Smooth muscle cell (in vitro differentiated cells): Measurements from ENCODE around the gene ANKRD62. TPM values are rescaled to one million over a fixed set of nuclear protein-coding genes. Genes with fewer than 3 reads are reported as not detected.

Experiments
- DNase-seq: peaks from one replicate; lab custom pipeline; 2025; ENCODE audit not compliant: unreplicated experiment; lab: John Stamatoyannopoulos, UW
- H2AFZ ChIP-seq: fragments of 200-600 bp; sonication (generic); 2 replicates; pipeline ENCODE4 v1.6.0; 2016; ENCODE audit warnings: antibody characterized with exemption, low read depth, mild to moderate bottlenecking
- H3F3A ChIP-seq: fragments of 200-600 bp; sonication (generic); 2 replicates; pipeline ENCODE4 v1.6.0; 2017; ENCODE audit warnings: antibody characterized with exemption, low read depth
- H3K27ac ChIP-seq: fragments of 200-600 bp; sonication (generic); 2 replicates; pipeline ENCODE4 v1.5.1; 2016; ENCODE audit warnings: low read depth, mild to moderate bottlenecking
- H3K27me3 ChIP-seq: fragments of 200-600 bp; sonication (generic); 2 replicates; pipeline ENCODE4 v1.6.1; 2016; ENCODE audit warnings: low read depth, mild to moderate bottlenecking
- H3K36me3 ChIP-seq: fragments of 200-600 bp; sonication (generic); 2 replicates; pipeline ENCODE4 v1.5.1; 2016; ENCODE audit warnings: low read depth
- H3K4me1 ChIP-seq: fragments of 200-600 bp; sonication (generic); 2 replicates; pipeline ENCODE4 v1.5.1; 2016; ENCODE audit warnings: low read depth
- H3K4me2 ChIP-seq: fragments of 200-600 bp; sonication (generic); 2 replicates; pipeline ENCODE4 v1.6.0; 2016; ENCODE audit warnings: mild to moderate bottlenecking
- H3K4me3 ChIP-seq: fragments of 200-600 bp; sonication (generic); 2 replicates; pipeline ENCODE4 v1.5.1; 2016; ENCODE audit warnings: mild to moderate bottlenecking
- H3K79me2 ChIP-seq: fragments of 200-600 bp; sonication (generic); 2 replicates; pipeline ENCODE4 v1.6.0; 2016; ENCODE audit warnings: low read depth, mild to moderate bottlenecking
- H3K9ac ChIP-seq: fragments of 200-600 bp; sonication (generic); 2 replicates; pipeline ENCODE4 v1.6.0; 2016; ENCODE audit warnings: low read depth
- H3K9me3 ChIP-seq: fragments of 200-600 bp; sonication (generic); replicated peaks from 2 replicates; pipeline ENCODE4 v1.5.1; 2016; ENCODE audit warnings: low read depth
- H4K20me1 ChIP-seq: fragments of 200-600 bp; sonication (generic); 2 replicates; pipeline ENCODE4 v1.6.0; 2016; ENCODE audit warnings: low read depth
- WGBS: methylation state at CpG from one replicate; pipeline ENCODE4 v1.1.7; 2016; ENCODE audit warnings: low lambda C conversion rate; 5-methylcytosine and 5-hydroxymethylcytosine counted together
- polyA plus RNA-seq: library from polyadenylated mRNA; unstranded; fragments of >200 nt; fragmentation: Nextera tagmentation; extraction: Ambion mirVana; gene quantifications from 2 replicates; pipeline ENCODE4 v1.2.1, GENCODE V29; 2016
- total RNA-seq: library from RNA; depleted of rRNA; stranded (reverse); fragments of >200 nt; gene quantifications from 2 replicates; pipeline ENCODE4 v1.2.3, GENCODE V29; 2014
- TF ChIP-seq, protein P1 (sequence below): fragments of 200-600 bp; sonication (generic); IDR thresholded peaks from 2 replicates; pipeline ENCODE4 v1.5.1; 2017; ENCODE audit warnings: borderline replicate concordance, mild to moderate bottlenecking, antibody characterized with exemption; ENCODE audit not compliant: insufficient read depth, poor library complexity, severe bottlenecking

Gene ANKRD62
- total and polyA plus RNA-seq, 2 experiments from 2014 or later, result not detected

DNA sequence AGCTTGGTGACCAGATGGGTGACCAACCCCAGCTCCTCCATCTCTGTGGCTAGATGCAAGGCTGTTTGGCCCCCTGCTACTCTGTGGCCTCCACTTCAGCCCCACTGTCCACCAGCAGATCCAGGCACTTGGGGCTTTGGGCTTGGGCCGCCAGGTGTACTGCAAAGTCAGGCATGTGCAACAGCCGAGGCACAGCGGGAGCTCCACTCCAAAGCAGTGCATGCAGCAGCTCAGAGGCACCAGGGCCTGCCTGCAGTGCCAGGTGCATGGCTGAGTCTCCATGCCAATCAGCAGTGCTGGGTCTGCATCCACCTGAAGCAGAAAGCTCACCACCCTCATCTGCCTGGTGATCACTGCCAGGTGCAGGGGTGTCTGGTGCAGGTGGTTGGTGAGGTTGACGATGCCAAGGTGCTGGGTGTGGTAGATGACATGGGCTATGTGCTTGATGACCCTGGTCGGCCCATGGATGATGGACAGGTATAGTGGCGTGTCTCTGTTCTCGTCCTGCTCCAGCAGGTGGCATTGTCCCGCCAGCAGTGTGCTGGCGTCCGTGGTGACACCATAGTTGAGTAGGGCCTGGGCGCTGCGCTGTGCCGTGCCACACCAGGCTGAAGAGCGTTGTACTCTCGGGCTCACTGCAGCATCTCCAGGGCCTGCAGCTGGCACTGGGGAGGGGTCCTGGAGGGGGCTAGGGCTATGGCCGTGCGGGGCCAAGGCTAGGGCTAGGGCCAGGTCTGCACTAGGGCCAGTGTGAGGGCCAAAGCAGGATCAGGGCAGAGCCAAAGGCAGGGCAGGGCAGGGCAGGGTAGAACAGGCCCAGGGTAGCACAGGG is 1.0 kb upstream of the ANKRD62 start:
- Histone ChIP-seq H3K27me3 (peaks cover 10% of the 10 kb centered on the region), H3F3A (no peaks in the 10 kb centered on the region), H3K9me3 (no peaks in the 10 kb centered on the region), H3K4me2 (no peak overlapping the region), H2AFZ (no peak overlapping the region), H3K36me3 (no peaks in the 10 kb centered on the region), H3K4me1 (no peaks in the 10 kb centered on the region), H3K79me2 (no peaks in the 10 kb centered on the region), H3K4me3 (no peak overlapping the region), H4K20me1 (no peaks in the 10 kb centered on the region), H3K9ac (no peak overlapping the region), H3K27ac (no peak overlapping the region)
- TF ChIP-seq, protein P1, sequence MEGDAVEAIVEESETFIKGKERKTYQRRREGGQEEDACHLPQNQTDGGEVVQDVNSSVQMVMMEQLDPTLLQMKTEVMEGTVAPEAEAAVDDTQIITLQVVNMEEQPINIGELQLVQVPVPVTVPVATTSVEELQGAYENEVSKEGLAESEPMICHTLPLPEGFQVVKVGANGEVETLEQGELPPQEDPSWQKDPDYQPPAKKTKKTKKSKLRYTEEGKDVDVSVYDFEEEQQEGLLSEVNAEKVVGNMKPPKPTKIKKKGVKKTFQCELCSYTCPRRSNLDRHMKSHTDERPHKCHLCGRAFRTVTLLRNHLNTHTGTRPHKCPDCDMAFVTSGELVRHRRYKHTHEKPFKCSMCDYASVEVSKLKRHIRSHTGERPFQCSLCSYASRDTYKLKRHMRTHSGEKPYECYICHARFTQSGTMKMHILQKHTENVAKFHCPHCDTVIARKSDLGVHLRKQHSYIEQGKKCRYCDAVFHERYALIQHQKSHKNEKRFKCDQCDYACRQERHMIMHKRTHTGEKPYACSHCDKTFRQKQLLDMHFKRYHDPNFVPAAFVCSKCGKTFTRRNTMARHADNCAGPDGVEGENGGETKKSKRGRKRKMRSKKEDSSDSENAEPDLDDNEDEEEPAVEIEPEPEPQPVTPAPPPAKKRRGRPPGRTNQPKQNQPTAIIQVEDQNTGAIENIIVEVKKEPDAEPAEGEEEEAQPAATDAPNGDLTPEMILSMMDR, result no peak
- DNase-seq, result no peak
- 67% methylated on average over 17 of the region's 17 CpGs for WGBS

DNA sequence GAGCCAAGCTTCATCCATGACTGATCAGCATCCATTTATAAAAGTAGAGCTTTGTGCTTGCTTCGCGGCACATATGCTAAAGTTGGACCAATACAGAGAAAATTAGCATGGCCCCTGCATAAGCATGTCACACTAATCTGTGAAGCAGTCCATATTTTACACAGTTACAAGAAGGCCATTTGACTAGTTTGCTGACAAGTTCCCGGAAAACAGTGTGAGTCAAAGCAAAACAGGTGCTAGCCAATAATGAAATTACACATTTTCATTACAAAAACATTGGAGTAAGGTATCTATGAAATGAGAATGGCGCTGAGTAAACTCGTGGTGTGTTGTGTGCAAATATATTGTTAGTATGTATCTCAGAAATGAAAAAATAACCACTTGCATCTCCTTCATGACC is 4.7 kb downstream of the ANKRD62 start:
- peaks cover 46% of the 10 kb centered on the region for H3K27me3 ChIP-seq
- WGBS, result 90% methylated on average over 5 of the region's 5 CpGs
- H2AFZ ChIP-seq, result no peak overlapping the region
- H3K79me2 ChIP-seq, result no peaks in the 10 kb centered on the region
- no peaks in the 10 kb centered on the region for H3F3A ChIP-seq
- DNase-seq, result no peak
- no peaks in the 10 kb centered on the region for H3K36me3 ChIP-seq
- no peak overlapping the region for H3K4me3 ChIP-seq
- no peaks in the 10 kb centered on the region for H3K4me1 ChIP-seq
- H4K20me1 ChIP-seq, result no peaks in the 10 kb centered on the region
- H3K9me3 ChIP-seq, result no peaks in the 10 kb centered on the region
- TF ChIP-seq, protein P1, result no peak
- no peak overlapping the region for H3K4me2 ChIP-seq
- H3K27ac ChIP-seq, result no peak overlapping the region
- no peak overlapping the region for H3K9ac ChIP-seq

GRCh38 chr18:12099160-12099559 is 5.5 kb downstream of the ANKRD62 start:
- Histone ChIP-seq H3K27me3 (peaks cover 53% of the 10 kb centered on the region), H4K20me1 (no peaks in the 10 kb centered on the region)
- TF ChIP-seq, protein P1, result no peak

GRCh38 chr18:12101266-12101665 is 7.6 kb downstream of the ANKRD62 start:
- Histone ChIP-seq H2AFZ (no peak overlapping the region), H3K4me3 (no peak overlapping the region), H3K27me3 (peaks cover 65% of the 10 kb centered on the region), H3F3A (no peaks in the 10 kb centered on the region), H3K4me2 (no peak overlapping the region), H4K20me1 (no peaks in the 10 kb centered on the region), H3K9me3 (no peaks in the 10 kb centered on the region), H3K36me3 (no peaks in the 10 kb centered on the region), H3K4me1 (no peaks in the 10 kb centered on the region), H3K27ac (no peak overlapping the region), H3K79me2 (no peaks in the 10 kb centered on the region), H3K9ac (no peak overlapping the region)
- TF ChIP-seq, protein P1, result no peak
- no peak for DNase-seq
- 90% methylated on average over 1 of the region's 1 CpG for WGBS

More at GRCh38 chr18:12099160-12099559, 5.5 kb downstream of the ANKRD62 start:
- H3K4me2 ChIP-seq, result no peak overlapping the region
- no peak overlapping the region for H3K27ac ChIP-seq
- no peaks in the 10 kb centered on the region for H3K36me3 ChIP-seq
- no peaks in the 10 kb centered on the region for H3K4me1 ChIP-seq
- H3F3A ChIP-seq, result no peaks in the 10 kb centered on the region
- no peak overlapping the region for H3K4me3 ChIP-seq
- H3K9ac ChIP-seq, result no peak overlapping the region
- no peak for DNase-seq
- no peaks in the 10 kb centered on the region for H3K9me3 ChIP-seq
- no peaks in the 10 kb centered on the region for H3K79me2 ChIP-seq
- H2AFZ ChIP-seq, result no peak overlapping the region
